Left ventricle myocardium inferior (tissue), 1 donor: ENCODE data around the gene CRIM1. TPM values are rescaled to one million over a fixed set of nuclear protein-coding genes. Genes with fewer than 3 reads are reported as not detected.
A peak's percentile ranks its signal among the peaks of the same experiment; 100 is the strongest.
"Not testable (repeated sequence)": the region's sequence is repeated elsewhere in the genome, so short reads cannot be mapped to it uniquely, and the experiment has no call there.

Experiments
- DNase-seq: peaks from one replicate; pipeline ENCODE4 v3.0.0-alpha.2; 2020
- H3K27ac ChIP-seq: fragments of 200-600 bp; replicated peaks from 2 replicates; pipeline ENCODE4 v1.8.0; 2021
- H3K27me3 ChIP-seq: fragments of 200-600 bp; 2 replicates; pipeline ENCODE4 v1.8.0; 2021; ENCODE audit warnings: low read depth
- H3K36me3 ChIP-seq: fragments of 200-600 bp; 2 replicates; pipeline ENCODE4 v1.8.0; 2021
- H3K4me1 ChIP-seq: fragments of 200-600 bp; 2 replicates; pipeline ENCODE4 v1.8.0; 2021
- H3K4me3 ChIP-seq: fragments of 200-600 bp; 2 replicates; pipeline ENCODE4 v1.8.0; 2021; ENCODE audit warnings: mild to moderate bottlenecking, moderate library complexity
- H3K9me3 ChIP-seq: fragments of 200-600 bp; replicated peaks from 2 replicates; pipeline ENCODE4 v1.8.0; 2021
- CTCF ChIP-seq: fragments of 200-600 bp; IDR thresholded peaks from 2 replicates; pipeline ENCODE4 v1.8.0; 2021; ENCODE audit warnings: antibody characterized with exemption, mild to moderate bottlenecking, borderline replicate concordance
- intact Hi-C: fragments of 100-400 bp; cut with micrococcal nuclease; formaldehyde crosslinking; loops from one replicate; pipeline ENCODE4 v1.11.0; 2022
- long read RNA-seq: library from polyadenylated mRNA; unstranded; transcript quantifications from one replicate; pipeline ENCODE4 v2.0.0, GENCODE V29; 2021
- total RNA-seq: library from RNA; stranded (reverse); fragmentation: NEBNext Ultra II Directional; extraction: Animal tissue kit (Norgen Biotek cat#: 25700); gene quantifications from one replicate; pipeline ENCODE4 v1.2.1, GENCODE V29; 2021
- donor health status: DM: no; HTN: yes; CAD: no; lungs with severe emphysema.

CRIM1 gene
- total RNA-seq, result 45.6 TPM
- long read RNA-seq, partial matches to known transcripts, result 4 of 8 reads
- long read RNA-seq, other reads (novel, unspliced or antisense), result 4 of 8 reads

DNA sequence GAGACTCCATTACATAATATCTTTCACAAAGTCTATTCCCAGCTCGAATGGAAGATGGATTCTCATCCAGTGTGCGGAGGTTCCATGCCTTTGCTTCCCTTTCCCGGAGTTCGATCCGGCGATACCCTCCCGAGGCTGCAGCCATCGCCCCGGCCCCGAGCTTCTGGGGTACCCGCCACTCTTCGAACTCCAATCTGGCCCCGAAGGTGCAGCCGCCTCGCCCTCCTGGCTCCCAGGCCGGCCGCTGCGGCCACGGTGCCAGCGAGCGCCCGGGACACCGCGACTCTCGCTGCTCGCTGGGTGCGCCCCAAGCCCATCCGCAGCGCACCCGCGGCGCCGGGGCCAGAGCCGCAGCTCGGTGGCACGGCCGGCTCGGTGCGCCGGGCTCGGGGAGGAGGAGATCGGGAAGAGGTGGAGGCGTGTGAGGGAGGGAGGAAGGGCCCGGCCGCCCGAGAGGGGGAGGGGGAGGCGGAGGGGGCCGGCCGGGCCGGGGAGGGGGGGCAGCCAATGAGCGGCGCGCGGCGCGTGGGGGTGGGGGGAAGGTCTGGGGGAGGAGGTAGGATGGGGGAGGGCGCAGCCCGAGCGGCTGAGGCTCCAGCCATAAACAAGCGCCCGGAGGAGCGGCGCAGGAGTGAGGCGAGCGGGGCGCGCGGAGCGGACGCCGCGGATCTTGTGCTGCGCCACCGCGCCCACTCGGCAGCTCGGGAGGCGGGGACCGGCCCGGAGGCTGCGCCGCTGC is at the start of gene CRIM1:
Gene CRIM1, plus strand, starts transcription at position 628 of the 739 bp plus-strand sequence. CDS start 515 bp downstream, outside the sequence.
- peaks cover 67% of the 10 kb centered on the region for H3K4me1 ChIP-seq

GRCh38 chr2:36307441-36307840 is 48.1 kb upstream of the CRIM1 start:
- no peaks in the 10 kb centered on the region for H3K27me3 ChIP-seq
- H3K4me3 ChIP-seq, result no peak overlapping the region
- H3K36me3 ChIP-seq, result no peaks in the 10 kb centered on the region
- H3K4me1 ChIP-seq, result no peaks in the 10 kb centered on the region
- DNase-seq, result no peak
- no peak for TF ChIP-seq CTCF
- H3K9me3 ChIP-seq, result peaks cover 5% of the 10 kb centered on the region
- intact Hi-C loops, result no loop called here
- H3K27ac ChIP-seq, result no peak overlapping the region

More for the DNA sequence above, at the start of gene CRIM1:
- peak; percentile 91 for DNase-seq
- intact Hi-C loops, result no loop called here
- no peak for TF ChIP-seq CTCF
- Histone ChIP-seq H3K27me3 (no peaks in the 10 kb centered on the region), H3K27ac (peak within 1 kb of the TSS; percentile 94), H3K9me3 (no peaks in the 10 kb centered on the region), H3K4me3 (peak within 1 kb of the TSS; percentile 78), H3K36me3 (no peaks in the 10 kb centered on the region)

GRCh38 chr2:36310444-36310843 is 45.1 kb upstream of the CRIM1 start:
- intact Hi-C loops, H3K9me3 ChIP-seq, H3K36me3 ChIP-seq, H3K4me1 ChIP-seq, DNase-seq, H3K4me3 ChIP-seq, H3K27ac ChIP-seq, H3K27me3 ChIP-seq: not testable (repeated sequence)

DNA sequence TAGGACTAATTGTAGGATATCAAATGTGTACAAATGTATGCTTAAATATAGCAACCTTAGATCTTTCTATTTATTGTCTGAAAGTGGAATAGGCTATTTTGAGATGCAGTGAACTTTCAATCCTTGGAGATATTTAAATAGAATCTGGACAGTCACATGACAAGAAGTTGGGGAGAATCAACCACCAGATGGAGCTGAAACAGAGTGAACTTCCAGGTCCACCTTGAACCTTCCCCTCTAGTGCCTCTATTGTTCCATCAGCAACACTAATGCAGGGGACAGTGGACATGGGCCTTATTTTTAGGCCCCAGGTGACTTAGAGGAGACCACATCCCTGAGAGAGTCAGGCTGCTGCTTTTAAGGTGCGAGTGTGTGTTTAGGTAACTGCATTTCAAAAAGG is 37.0 kb upstream of the CRIM1 start:
- Histone ChIP-seq H3K36me3 (no peaks in the 10 kb centered on the region), H3K4me3 (no peak overlapping the region), H3K27ac (no peak overlapping the region), H3K4me1 (peaks cover 4% of the 10 kb centered on the region), H3K9me3 (peaks cover 3% of the 10 kb centered on the region), H3K27me3 (no peaks in the 10 kb centered on the region)
- intact Hi-C loops, result no loop called here
- TF ChIP-seq CTCF, result peak; percentile 11
- no peak for DNase-seq

GRCh38 chr2:36322108-36322507 is 33.5 kb upstream of the CRIM1 start:
- intact Hi-C loops, result no loop called here
- Histone ChIP-seq H3K4me1 (peaks cover 4% of the 10 kb centered on the region), H3K36me3 (no peaks in the 10 kb centered on the region), H3K27ac (no peak overlapping the region), H3K9me3 (peaks cover 5% of the 10 kb centered on the region), H3K4me3 (no peak overlapping the region), H3K27me3 (no peaks in the 10 kb centered on the region)
- peak; percentile 43 for TF ChIP-seq CTCF
- DNase-seq, result no peak

GRCh38 chr2:36326286-36326685 is 29.3 kb upstream of the CRIM1 start:
- no peaks in the 10 kb centered on the region for H3K36me3 ChIP-seq
- H3K9me3 ChIP-seq, result peaks cover 9% of the 10 kb centered on the region
- H3K4me1 ChIP-seq, result no peaks in the 10 kb centered on the region
- H3K4me3 ChIP-seq, result no peak overlapping the region
- H3K27me3 ChIP-seq, result no peaks in the 10 kb centered on the region
- H3K27ac ChIP-seq, result no peak overlapping the region
- no peak for DNase-seq
- intact Hi-C loops, result no loop called here
- TF ChIP-seq CTCF, result no peak
